T1000 (cell line): ENCODE data around the gene MYO5B.
"Not testable (repeated sequence)": the region's sequence is repeated elsewhere in the genome, so short reads cannot be mapped to it uniquely, and the experiment has no call there.

Experiments
- DNase-seq: peaks from one replicate; lab custom pipeline; 2025; ENCODE audit warnings: mixed read lengths; lab: John Stamatoyannopoulos, UW

Gene MYO5B

GRCh38 chr18:49789560-49790134, 405.3 kb downstream of the MYO5B start:
- DNase-seq, result not testable (repeated sequence)

- DNase-seq, result no peak
These were observed 406.5 kb downstream of the MYO5B start for GRCh38 chr18:49788327-49788898.

DNA sequence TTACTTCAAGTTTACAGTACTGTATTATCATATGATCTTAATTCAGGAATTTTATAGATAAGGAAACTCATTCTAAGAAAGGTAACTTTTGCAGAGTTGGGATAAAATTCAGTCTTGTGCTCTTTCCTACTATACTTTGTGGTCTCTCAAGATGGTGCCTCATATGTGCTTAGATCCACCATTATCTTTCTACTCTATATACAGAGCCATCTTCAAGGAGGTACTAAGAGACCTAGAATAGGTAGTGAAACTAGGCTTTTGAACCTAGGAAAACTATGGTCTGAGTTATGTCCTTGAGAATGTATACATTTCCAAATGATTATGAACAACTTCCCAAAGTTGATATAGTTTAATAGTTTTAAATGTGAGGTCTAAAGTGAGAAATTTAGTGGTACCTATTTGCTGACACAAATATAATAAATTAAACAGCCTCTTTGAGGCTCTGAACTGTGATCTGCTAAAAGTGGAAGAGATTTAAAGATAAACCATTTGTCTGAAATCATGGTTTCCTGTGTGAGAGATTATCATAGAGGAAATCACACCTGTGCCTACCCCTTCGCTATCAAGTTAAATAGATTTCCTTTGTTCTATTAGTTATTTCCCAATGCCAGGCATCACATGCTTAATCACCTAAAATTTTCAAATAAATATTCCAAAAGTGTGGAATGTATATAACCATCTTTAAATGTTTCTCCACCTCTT, 408.8 kb downstream of the MYO5B start:
- no peak for DNase-seq

- no peak for DNase-seq
These were observed 410.3 kb downstream of the MYO5B start for GRCh38 chr18:49784427-49785185.

GRCh38 chr18:49783631-49784030, 411.3 kb downstream of the MYO5B start:
- DNase-seq, result not testable (repeated sequence)

- no peak for DNase-seq
These were observed 416.0 kb downstream of the MYO5B start for GRCh38 chr18:49778826-49779465.
